Stimulated activated CD4-positive, alpha-beta T cell treated with anti-CD3 and anti-CD28 coated beads, Interleukin-12 subunit alpha, Interleukin-12 subunit beta, amount 100 ng/mL, for 48 hours (primary cell): ENCODE measurements around the gene KIF7.

ENCODE experiments used
- DNase-seq, 3 donors: peaks; one replicate each; pipeline ENCODE4 v3.0.0-alpha.2; 2020; ENCODE audit warnings: low read depth in 2 of 3, low spot score in 1 of 3

The KIF7 gene

DNA sequence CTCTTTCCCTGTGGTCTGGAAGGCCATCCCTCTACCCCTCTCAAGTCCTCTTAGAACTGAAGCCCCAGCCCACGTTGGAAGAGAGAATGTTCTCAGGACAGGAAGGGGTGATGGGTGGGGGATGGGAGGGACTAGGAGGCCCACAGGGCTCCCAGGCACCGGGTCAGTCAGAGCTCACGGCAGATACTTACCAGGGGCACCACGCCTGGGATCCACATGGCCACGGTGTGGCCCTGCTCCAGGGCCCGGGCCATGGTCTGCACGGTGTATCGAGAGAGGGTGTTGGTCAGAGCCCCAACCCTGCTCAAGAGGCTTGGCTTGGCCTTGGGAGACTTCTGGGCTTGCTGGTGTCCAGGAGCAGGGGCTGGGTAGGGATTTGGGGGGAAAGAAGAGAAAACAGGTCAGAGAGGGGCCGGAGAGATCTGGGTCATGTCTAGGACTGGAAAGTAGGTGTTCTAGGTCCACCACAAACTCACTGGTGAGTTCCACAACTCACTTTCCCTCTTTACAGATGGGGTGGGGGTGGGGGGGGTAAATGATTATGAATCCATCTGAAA, 14.1 kb upstream of the KIF7 start:
- no peak for DNase-seq

DNA sequence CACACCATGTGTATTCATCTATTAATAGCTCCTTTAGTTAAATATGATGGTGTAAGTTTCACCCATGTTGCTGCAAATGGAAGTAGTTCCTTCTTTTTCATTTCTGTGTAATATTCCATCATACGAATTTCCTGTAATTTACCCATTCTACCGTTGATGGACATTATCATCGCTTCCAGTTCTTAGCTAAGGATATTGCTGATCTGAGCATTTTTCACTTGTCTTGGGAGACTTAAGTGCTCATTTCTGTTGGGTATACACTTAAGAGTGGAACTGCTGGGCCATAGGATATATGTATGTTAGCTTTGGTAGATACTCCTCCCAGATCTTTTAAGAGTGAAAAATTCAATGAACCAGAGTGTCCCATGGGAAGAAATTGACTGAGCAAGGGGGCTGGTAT, 12.9 kb upstream of the KIF7 start:
- no peak for DNase-seq

DNA sequence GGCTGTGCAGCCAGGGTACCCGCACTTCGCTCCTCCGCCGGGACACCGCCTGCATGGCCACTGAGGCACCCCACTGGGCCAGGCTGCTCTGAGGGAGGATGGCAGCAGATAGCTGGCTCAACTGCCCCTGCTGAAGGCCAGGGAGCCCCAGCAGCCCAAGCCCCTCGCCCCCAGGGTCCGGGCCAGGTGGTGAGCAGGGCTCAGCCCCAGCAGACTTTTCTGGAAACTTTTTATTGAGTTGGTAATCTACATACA, 12.4 kb upstream of the KIF7 start:
- DNase-seq: no peak

DNA sequence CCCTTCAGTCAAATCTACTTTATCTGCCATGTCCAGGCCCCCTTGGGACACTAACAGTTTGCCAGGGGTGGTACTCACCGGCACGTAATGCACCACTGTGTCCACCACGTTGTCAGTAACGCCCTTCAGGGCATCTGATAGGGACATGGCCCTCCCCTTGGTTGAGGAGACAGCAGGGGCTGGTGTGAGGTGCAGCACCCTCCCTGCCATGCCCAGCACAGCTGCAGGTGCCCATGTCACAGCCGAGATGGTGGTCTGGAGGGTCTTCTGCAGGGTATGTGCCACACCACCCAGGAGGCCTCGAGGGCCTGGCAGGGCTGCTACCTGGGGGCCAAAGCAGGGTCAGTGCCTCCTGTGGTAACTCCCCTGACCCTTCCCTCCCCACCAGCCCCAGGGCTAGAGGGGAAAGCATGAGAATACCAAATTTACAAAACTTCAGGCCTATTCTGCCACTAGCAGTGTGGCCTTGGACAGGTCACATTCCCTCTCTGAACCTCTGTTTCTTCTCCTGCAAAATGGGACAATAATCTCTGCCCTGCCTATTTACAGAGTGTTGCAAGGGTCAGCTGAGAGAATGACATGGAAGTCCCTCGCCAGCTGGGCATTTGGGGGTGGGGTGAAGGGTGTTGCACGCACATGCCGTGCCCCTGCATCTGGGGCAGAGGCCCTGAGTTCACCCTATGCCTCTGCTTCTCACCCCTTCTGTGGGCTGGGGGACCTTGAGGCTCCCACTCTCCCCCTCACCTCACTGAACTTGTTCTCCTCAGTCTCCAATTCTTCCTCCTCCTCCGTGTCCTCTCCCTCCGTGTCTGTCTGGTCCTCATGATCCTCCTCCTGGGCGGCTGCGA, 11.8 kb upstream of the KIF7 start:
- no peak for DNase-seq

DNA sequence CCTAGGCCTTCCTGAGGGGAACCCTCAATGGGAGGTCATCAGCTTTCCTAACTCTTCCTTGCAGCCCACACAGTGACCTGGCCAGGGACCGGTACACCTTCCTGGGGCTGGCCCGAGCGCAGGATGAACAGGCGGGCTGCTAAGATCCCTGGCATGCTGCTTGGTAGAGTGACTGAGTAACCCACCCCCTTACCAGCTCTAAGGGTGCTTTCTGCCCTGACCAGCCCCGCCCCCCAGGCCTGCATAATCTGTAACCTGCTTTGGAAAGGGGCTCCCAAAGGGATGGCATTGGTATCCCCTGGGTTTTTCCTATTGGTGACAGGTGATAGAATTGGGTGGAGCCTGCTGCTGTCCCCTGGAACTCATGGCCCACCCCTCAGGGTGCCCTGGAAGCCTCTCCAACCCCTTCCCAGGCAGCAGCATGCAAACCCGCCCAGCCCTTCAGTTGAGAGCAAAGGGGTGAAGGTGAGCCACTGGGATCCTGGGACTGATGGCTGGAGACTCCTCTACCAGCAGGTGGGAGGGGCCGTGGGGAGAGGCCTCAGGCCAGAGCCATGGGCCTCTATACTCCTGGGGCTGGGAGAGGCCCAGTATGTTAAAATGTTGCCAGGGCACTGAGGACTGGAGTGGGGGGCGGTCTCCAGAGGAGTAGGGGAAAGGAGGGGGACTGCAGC, 11.1 kb upstream of the KIF7 start:
- no peak for DNase-seq

DNA sequence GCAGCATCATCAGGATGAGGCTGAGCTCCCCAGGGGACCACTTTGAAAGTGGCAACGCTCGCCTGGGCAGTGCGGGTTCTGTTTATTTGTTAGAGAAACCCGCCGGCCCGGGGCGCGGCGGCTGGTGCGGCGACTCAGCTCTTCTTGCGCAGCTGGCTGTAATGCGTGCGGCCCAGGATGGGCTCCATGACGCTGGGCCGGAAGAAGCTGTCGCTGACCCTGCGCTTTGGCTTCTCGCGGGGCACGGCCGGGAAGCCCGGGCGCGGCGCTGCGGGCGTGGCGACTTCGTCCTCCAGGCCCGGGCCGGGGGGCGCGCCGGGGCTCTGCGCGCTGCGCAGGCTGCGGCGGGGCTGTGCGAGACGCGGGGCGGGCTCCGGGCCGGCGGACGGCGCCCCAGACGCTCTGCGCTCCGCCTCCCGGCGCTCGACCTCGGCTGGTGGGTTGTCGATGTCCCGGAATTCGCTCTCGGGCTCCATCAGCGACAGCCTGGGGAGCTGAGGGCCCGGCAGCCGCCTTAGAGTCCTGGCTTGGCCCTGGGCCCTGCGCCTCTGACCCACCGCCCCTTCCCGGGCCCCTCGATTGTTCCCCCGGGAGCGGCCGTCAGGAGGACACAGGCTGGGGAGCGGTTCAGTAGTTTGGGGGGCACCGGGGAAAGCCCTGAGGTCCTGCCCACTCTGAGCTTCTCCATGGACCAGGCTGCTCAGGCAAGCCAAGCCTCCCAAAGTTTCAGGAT, 10.3 kb upstream of the KIF7 start:
- DNase-seq: no peak

DNA sequence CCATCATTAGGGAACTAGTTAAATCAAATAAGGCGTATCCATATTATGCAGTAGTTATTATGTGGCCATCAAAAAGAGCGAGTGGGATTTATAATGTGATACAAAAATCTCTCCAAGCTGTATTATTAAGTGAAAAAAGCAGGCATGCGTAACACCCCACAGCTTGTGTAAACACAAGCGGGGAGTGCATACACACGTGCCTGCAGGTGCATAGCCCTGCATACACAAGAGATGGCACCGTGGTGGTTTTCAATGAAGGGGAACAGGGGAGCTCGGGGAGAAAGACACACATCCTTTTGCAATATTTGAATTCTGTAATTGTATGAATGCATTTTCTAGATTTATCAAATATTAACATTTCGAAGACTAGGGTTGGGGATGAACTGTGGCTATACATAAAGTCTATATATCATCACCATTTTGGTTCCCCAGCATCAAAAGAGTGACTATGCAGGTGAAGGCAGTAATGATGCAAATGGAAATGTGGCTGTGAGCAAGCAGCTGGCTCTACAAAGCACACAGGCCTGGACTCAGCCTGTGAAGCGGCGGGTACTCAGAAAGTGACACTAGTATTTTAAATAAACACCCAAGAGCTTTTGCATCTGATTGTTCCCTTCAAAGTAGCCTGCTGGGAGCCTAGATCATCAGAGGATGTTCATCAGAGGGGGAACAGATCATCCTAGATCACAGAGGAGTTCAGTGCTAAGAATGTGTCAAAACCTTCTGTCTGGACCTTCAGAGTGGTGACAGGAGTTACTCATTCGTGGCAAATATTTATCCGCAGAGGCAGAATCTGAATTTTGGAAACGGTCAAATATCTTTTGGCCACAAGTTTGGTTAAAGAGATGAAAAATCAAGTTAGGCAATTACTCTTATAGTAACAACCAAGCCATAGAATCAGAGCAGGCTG, 9.4 kb upstream of the KIF7 start:
- no peak for DNase-seq

DNA sequence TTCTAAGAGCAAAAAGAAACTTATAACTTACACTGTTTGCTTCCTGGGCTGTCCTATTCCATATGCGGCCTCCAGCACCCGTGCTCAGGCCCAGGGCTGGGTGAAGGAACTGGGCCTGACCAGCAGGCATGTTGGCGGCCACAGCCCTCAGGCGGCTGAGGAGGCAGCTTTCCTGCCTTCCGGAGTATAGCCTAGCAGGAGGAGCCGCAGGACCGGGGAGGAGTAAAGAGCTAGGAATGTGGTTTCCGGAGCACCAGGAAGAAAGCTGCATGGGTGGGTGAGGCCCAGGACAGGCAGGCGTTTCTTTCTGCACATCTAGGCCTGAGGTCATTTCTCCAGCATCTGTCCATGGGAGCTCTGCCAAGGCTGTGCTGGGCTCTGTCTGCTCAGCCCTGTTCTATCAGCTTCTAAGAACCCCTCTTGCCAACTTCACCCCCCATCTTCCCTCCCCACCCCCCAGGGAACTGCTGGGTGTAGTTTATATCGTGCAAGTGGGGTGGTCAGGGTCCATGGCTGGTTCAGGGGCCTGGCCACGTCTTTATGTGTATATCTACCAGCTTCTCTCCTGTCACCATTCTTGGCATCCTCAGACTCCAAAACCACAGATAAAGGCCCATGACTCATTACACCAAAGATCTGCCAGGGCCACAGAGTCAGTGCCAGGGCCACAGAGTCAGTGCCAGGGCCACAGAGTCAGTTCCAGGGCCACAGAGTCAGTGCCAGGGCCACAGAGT, 7.8 kb upstream of the KIF7 start:
- no peak for DNase-seq

DNA sequence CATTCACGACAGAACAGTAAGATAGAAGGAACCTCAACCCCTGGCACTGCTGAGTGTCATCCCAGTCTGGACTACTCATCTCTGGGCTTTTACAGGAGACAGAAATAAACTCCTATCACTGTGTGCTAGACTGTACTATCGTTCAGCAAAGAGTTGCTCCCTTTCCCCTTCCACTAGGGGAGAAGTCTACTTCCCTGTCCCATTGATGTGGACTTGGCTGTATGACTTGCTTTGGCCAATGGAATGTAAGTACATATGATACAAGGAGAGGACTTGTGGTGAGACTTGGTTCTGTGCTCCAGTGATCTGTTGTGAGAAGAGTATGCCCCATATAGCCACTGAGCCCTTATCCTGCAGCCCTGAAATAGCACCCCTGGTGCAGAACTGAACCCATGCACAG, 5.3 kb upstream of the KIF7 start:
- DNase-seq: no peak

DNA sequence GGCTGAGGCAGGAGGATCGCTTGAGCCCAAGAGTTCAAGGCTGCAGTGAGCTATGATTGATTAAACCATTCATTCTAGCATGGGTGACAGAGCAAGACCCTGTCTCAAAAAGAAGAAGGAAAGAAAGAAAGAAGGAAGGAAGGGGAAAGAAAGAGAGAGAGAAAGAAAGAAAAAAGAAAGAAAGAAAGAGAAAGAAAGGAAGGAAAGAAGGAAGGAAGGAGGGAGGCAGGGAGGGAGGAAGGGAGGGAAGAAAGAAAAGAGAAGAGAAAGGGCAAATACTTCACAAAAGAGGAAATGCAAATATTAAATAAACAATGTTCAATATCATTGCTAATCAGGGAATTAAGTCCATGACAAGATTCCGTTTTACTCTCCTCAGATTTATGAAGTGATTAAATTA, 4.0 kb upstream of the KIF7 start:
- no peak for DNase-seq

DNA sequence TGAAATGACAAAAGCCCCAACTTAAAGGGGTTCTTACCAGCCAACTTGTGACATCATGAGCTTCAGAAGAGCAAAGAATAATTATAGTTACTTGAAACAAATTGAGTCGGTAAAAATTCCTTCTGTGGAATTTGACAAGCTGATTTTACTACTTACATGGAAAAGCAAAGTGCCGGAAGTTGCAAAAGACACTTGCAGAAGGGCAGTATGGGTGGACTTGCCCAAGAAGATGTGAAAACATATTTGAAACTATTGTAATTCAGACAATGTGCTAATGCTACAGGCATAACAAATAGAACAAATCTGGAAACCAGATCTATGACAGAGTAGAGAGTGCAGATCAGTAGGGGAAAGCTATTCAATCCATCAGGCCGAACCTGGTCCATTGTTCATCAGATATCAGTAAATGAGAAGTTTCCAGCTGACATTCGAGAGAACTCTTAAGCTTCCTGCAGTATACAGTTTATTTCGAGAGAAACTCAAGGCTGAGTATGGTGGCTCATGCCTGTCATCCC, 2.5 kb upstream of the KIF7 start:
- DNase-seq: no peak

DNA sequence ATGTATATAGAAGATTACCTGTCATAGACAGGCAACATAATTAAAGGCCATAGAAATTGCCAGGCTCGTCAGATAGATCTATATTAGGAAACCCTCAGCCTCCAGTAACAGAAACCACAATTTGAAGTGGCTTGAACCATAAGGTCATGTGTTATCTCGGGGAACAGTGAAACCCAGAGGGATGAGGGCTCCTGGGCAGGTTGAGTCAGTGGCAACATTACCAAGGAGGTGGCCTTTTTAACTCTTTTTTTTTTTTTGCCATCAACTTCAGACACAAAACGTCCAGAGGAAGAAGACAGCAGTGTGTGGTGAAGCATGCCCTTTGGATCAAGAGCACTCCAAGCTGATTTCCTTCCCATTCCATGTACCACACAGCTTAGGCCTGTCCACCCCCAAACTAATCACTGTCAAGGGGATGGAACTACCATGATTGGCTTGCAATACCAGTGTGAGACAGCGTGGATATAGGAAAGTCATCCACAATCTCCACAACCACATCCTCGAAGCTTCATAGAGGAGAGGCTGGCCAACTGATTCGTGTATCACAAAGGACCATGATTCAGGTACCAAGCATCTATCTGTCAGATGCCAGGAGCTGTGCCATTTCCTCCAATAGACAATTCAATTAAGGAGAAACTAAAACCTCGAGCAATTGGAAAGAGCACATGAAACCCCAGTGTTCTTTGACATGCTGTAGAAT, 999 bp upstream of the KIF7 start:
- DNase-seq: no peak

DNA sequence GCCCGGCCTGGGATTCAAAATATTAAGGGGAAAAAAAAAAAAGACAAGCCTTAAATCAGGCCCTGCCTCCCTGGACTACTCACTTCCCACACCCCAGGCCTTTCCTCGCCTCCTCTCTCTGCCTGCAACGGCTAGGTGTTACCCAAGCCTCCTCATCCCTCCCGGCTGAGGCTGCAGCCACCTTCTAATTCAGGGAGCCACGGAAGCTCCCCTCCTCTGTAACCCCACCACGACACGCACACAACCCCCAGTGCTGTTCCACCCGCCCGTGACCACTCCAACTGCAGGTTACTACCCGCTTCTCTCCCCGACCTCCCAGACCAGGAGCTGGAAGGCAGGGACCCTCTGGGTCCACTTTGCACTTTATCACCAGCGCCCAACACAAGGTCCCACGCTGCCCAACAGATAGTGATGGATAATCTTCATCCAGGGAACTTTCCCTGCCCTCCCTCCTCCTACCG, 936 bp downstream of the KIF7 start:
- DNase-seq: no peak

DNA sequence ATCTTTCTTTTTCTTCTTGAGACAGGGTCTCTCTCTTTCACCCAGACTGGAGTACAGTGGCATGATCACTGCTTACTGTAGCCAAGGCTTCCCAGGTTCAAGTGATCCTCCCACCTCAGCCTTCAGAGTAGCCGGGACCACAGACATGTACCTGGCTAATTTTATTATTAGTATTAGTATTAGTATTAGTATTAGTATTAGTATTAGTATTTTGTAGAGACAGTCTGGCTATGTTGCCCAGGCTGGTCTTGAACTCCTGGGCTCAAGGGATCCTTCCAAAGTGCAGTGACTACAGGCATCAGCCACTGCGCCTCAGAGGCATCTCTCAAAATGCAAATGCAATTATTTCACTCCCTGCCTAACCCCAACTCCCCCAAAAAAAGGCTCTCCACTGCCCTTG, 1.7 kb downstream of the KIF7 start:
- DNase-seq: no peak

DNA sequence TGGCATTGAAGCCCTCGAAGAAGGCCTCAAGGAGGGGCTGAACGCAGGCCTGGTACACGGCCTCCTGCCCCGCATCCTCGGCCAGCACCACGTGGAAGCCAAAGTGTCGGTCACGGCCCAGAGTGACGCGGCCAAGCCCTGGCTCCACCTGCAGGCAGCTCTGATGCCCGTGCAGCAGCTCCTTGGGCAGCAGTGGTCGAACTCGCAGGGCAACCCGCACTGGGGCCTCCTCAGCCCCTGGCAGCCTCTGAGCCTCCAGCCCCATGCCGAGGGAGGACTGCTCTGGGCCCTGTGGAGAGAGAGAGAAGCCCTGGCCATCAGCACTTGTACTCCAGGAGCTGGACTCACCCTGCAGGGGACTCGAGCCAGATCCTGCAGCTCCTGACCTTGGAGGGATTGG, 2.6 kb downstream of the KIF7 start:
- no peak for DNase-seq

DNA sequence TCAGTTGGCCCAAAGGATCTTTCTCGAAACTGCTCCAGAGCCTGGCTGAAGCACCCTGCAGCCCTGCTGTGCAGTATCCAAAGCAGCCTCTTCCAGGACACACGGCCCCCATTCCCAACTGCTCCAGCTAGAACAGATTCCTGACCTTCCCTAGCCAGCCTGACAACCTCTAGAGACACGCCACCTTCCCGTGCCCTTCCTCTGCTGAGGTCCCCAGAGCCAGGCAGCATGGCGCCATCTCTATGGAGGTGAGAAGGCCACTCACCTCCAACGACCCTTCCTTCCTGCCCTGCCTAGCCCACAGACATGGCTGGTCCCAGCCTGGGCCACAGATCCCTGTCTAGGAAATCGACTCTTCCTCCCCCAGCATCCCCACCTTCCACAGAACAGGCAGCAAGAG, 3.1 kb downstream of the KIF7 start:
- DNase-seq: no peak

DNA sequence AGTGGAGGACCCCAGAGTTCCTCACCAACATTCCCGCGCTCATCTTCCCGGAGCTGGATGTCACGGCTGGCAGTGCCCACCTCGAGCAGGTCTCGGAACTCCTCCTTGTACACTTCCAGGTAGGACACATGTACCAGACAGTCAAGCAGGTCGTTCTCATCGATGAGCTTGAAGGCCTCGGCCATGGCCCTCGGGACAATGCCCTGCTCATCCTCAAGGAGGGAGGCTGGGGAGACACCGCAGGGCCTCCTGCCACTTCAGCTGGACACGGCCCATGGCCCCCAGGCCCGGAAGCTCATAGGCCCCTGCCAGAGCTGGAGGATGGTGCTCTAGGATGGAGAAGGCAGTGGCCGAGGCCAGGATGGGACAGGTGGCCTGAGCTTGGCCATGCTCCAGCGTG, 5.6 kb downstream of the KIF7 start:
- DNase-seq: no peak

DNA sequence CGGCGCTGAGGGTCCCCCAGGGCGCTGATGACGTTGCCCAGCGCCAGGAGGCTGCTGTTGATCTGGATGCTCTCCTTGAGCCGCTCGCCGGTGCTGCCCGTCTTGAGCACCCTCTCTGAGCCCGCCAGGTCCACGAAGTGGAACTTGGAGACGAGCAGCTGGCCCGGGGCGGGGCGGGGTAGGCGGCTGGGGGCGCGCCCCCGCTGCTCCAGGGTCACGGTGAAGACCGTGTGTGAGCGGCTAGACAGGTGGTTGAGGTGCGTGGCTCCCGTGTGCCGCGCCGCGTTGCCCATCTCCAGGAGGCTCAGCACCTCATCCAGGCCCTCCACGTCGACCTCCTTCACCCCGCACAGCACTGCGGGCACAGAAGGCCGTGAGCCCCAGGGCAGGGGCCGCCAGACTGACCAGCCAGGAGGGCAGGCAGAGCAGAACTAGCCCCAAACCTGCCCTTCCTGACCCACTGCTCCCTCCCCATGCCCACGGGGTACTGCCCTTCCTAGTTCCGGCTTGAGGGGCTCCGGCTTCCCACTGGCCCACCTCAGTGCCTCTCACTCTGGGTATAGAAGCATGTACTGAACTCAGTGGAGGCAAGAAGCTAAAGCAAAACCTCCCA, 6.1 kb downstream of the KIF7 start:
- DNase-seq: no peak
